SU-DHL-6 (cell line): ENCODE results near the gene COL26A1.

Experiments
- H2AFZ ChIP-seq: fragments of 200-600 bp; sonication (generic); 2 replicates; pipeline ENCODE4 v1.6.1; 2014; ENCODE audit warnings: low read depth, mild to moderate bottlenecking, moderate library complexity, mixed read lengths, antibody characterized with exemption, low read length; ENCODE audit not compliant: severe bottlenecking
- H3F3A ChIP-seq: fragments of 200-600 bp; shearing (Covaris generic); 2 replicates; pipeline ENCODE4 v1.6.0; 2016; ENCODE audit warnings: antibody characterized with exemption, mild to moderate bottlenecking; ENCODE audit not compliant: insufficient read depth
- H3K27ac ChIP-seq: fragments of 200-600 bp; sonication (generic); 2 replicates; pipeline ENCODE4 v1.5.1; 2016; ENCODE audit warnings: low read depth, mild to moderate bottlenecking, low read length, moderate library complexity, mixed read lengths
- H3K27me3 ChIP-seq: fragments of 200-600 bp; sonication (generic), shearing (Covaris generic); 2 replicates; pipeline ENCODE4 v1.6.0; 2014; ENCODE audit warnings: mild to moderate bottlenecking, low read length
- H3K36me3 ChIP-seq: fragments of 200-600 bp; sonication (generic); 2 replicates; pipeline ENCODE4 v1.6.1; 2014; ENCODE audit warnings: mild to moderate bottlenecking, low read length, mixed read lengths
- H3K4me2 ChIP-seq: fragments of 300-600, 200-600 bp; shearing (Covaris generic), sonication (generic); 2 replicates; pipeline ENCODE4 v1.6.0; 2014; ENCODE audit warnings: low read length, low read depth, mild to moderate bottlenecking; ENCODE audit not compliant: poor library complexity, severe bottlenecking
- H3K4me3 ChIP-seq: fragments of 200-600 bp; sonication (generic); 2 replicates; pipeline ENCODE4 v1.5.1; 2014; ENCODE audit warnings: antibody characterized with exemption, low read length, mild to moderate bottlenecking, mixed read lengths; ENCODE audit not compliant: insufficient read depth, poor library complexity, severe bottlenecking
- H3K79me2 ChIP-seq: fragments of 200-600 bp; sonication (generic); 2 replicates; pipeline ENCODE4 v1.6.1; 2014; ENCODE audit warnings: mild to moderate bottlenecking, low read length, moderate library complexity; ENCODE audit not compliant: insufficient read depth
- H3K9ac ChIP-seq: fragments of 200-600 bp; sonication (generic); 2 replicates; pipeline ENCODE4 v1.7.0; 2014; ENCODE audit warnings: mild to moderate bottlenecking, low read length
- H3K9me2 ChIP-seq: fragments of 200-600 bp; sonication (generic); replicated peaks from 2 replicates; pipeline ENCODE4 v1.6.1; 2014; ENCODE audit warnings: low read length; ENCODE audit not compliant: insufficient read depth
- H3K9me3 ChIP-seq: fragments of 200-600 bp; sonication (generic); 2 replicates; pipeline ENCODE4 v1.6.1; 2014; ENCODE audit warnings: low read length, mixed read lengths; ENCODE audit not compliant: insufficient read depth
- H4K20me1 ChIP-seq: fragments of 200-600 bp; sonication (generic); 2 replicates; pipeline ENCODE4 v1.6.1; 2014; ENCODE audit warnings: low read depth, mild to moderate bottlenecking, antibody characterized with exemption, low read length, moderate library complexity, mixed read lengths
- EZH2phosphoT487 ChIP-seq: fragments of 200-600 bp; sonication (generic), shearing (Covaris generic); conservative IDR thresholded peaks from 2 replicates; pipeline ENCODE4 v1.6.1; 2018; ENCODE audit warnings: mild to moderate bottlenecking, antibody characterized with exemption, low read length, moderate library complexity, mixed read lengths
- TF ChIP-seq, protein P1 (sequence below): fragments of 200-600 bp; sonication (generic); IDR thresholded peaks from one replicate; pipeline ENCODE4 v1.5.1; 2017; ENCODE audit warnings: antibody characterized with exemption, mild to moderate bottlenecking, low read length, moderate library complexity; ENCODE audit not compliant: insufficient read depth, poor library complexity, severe bottlenecking

The COL26A1 gene

DNA sequence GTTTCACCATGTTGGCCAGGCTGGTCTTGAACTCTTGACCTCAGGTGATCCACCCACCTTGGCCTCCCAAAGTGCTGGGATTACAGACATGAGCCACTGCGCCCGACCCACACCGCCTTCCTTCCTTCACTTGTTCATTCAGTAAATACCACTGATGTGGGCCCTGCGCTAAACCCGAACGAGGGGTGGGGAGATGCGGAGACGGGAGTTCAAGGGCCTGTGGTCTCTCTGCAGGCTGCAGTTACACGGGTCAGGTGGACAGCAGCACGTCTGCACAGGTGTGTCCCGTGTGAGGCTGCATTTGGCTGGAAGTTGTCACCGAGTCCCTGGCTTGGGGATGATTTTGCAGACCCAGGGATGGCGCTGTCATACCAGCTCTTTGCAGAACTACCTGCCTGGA, 38.1 kb downstream of the COL26A1 start:
- H3K36me3 ChIP-seq, result no peaks in the 10 kb centered on the region
- TF ChIP-seq EZH2phosphoT487, result no peak
- TF ChIP-seq, protein P1, sequence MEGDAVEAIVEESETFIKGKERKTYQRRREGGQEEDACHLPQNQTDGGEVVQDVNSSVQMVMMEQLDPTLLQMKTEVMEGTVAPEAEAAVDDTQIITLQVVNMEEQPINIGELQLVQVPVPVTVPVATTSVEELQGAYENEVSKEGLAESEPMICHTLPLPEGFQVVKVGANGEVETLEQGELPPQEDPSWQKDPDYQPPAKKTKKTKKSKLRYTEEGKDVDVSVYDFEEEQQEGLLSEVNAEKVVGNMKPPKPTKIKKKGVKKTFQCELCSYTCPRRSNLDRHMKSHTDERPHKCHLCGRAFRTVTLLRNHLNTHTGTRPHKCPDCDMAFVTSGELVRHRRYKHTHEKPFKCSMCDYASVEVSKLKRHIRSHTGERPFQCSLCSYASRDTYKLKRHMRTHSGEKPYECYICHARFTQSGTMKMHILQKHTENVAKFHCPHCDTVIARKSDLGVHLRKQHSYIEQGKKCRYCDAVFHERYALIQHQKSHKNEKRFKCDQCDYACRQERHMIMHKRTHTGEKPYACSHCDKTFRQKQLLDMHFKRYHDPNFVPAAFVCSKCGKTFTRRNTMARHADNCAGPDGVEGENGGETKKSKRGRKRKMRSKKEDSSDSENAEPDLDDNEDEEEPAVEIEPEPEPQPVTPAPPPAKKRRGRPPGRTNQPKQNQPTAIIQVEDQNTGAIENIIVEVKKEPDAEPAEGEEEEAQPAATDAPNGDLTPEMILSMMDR, result no peak
- H3K4me2 ChIP-seq, result no peak overlapping the region
- H3K27me3 ChIP-seq, result no peaks in the 10 kb centered on the region
- H3K27ac ChIP-seq, result no peak overlapping the region
- no peak overlapping the region for H3K9ac ChIP-seq
- no peaks in the 10 kb centered on the region for H3K9me3 ChIP-seq
- H4K20me1 ChIP-seq, result no peaks in the 10 kb centered on the region
- H3F3A ChIP-seq, result no peaks in the 10 kb centered on the region
- no peak overlapping the region for H3K4me3 ChIP-seq
- H2AFZ ChIP-seq, result no peak overlapping the region
- H3K9me2 ChIP-seq, result no peaks in the 10 kb centered on the region
- no peaks in the 10 kb centered on the region for H3K79me2 ChIP-seq

DNA sequence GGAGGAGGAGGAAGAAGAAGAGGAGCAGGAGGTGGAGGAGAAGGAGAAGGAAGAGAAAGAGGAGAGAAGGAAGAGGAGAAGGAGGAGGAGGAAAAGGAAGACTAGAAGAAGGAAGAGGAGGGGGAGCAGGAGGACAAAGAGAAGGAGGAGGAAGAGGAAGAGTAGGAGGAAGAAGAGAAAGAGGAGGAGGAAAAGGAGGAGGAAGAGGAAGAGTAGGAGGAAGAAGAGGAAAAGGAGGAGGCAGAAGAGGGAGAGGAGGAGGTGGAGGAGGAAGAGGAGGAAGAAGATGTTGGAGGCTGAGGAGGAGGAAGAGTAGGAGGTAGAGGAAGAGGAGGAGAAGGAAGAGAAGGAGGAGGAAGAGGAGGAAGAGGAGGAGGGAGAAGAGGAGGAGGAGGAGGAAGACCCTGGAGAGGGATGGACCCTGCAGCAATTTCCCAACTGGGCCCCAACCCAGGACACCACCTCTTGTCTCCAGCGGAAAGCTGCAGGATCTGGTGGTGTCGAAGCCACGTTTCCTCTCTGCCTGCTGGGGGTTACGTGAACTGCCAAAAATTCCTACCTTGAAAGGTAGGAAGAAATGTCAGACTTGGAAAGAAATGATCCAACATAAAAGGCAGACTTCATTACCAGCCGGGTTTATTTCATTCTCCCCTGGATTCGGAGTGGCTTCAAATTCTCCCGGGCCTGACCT, 38.9 kb downstream of the COL26A1 start:
- TF ChIP-seq EZH2phosphoT487, result no peak
- TF ChIP-seq, protein P1, result no peak
- Histone ChIP-seq H3K27ac (no peak overlapping the region), H3K27me3 (no peaks in the 10 kb centered on the region), H3K4me2 (no peak overlapping the region), H3K9me2 (no peaks in the 10 kb centered on the region), H2AFZ (no peak overlapping the region), H3K9me3 (no peaks in the 10 kb centered on the region), H3F3A (no peaks in the 10 kb centered on the region), H3K9ac (no peak overlapping the region), H4K20me1 (no peaks in the 10 kb centered on the region), H3K79me2 (no peaks in the 10 kb centered on the region), H3K36me3 (no peaks in the 10 kb centered on the region), H3K4me3 (no peak overlapping the region)

DNA sequence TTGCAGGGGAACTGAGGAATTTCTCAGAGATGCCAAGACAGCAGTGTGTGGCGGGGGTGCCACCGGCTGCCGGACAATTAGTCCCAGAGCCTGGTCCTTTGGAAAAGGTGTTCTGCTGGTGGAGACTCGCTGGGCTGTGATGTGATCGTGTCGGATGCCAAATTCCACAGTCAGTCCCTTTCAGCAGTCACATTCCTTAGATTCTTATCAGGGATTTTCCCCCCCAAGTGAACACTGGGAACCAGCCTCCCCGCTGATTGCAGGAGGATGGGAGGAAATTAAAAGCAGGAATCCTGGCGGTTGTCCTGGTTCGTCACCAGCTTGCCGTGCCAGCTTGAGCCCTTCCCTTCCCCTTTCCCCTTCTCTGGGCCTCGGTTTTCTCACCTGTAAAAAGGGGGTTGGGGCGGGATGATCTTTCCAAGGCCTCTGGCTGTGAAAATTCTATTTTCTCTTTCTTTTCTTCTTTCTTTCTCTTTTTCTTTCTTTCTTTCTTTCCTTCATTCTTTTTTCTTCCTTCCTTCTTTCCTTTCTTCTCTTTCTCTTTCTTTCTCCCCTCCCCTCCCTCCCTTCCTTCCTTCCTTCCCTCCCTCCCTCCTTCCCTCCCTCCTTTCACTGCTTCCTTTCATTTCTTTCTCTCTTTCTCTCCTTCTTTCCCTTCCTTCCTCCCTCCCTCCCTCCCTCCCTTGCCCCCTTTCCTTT, 39.6 kb downstream of the COL26A1 start:
- TF ChIP-seq EZH2phosphoT487, result 0 out of 2 replicates have a peak, but pooled peaks have one; percentile 48
- TF ChIP-seq, protein P1, result no peak
- no peaks in the 10 kb centered on the region for H4K20me1 ChIP-seq
- H3K4me3 ChIP-seq, result no peak overlapping the region
- no peak overlapping the region for H3K4me2 ChIP-seq
- H3K9me2 ChIP-seq, result no peaks in the 10 kb centered on the region
- H3K79me2 ChIP-seq, result no peaks in the 10 kb centered on the region
- H3K27me3 ChIP-seq, result no peaks in the 10 kb centered on the region
- H2AFZ ChIP-seq, result no peak overlapping the region
- H3K36me3 ChIP-seq, result no peaks in the 10 kb centered on the region
- no peaks in the 10 kb centered on the region for H3F3A ChIP-seq
- H3K9me3 ChIP-seq, result no peaks in the 10 kb centered on the region
- H3K27ac ChIP-seq, result no peak overlapping the region
- H3K9ac ChIP-seq, result no peak overlapping the region
